ENCODE results near the gene TYW1. TPM values are rescaled to one million over a fixed set of nuclear protein-coding genes. Genes with fewer than 3 reads are reported as not detected.
"Not testable (repeated sequence)": the region's sequence is repeated elsewhere in the genome, so short reads cannot be mapped to it uniquely, and the experiment has no call there.

TYW1 gene
- total RNA-seq, 2 experiments from 2014 or later: 15.5 to 17.1 TPM

- H3K27ac Mint-ChIP-seq: no peak overlapping the region
- POLR2A ChIA-PET: no interaction called here
- no peaks in the 10 kb centered on the region for H3K4me1 Mint-ChIP-seq
- ATAC-seq (ENCODE audit: low read depth): no peak
- peaks cover 17% of the 10 kb centered on the region for H3K36me3 Mint-ChIP-seq
- H3K27me3 Mint-ChIP-seq: no peaks in the 10 kb centered on the region
- no peak for DNase-seq
- no peak overlapping the region for H3K4me3 Mint-ChIP-seq
- peaks cover 12% of the 10 kb centered on the region for H3K9me3 Mint-ChIP-seq
These were observed 255.4 kb downstream of the TYW1 start for GRCh38 chr7:67251986-67252558.

GRCh38 chr7:67255076-67255475 is 258.4 kb downstream of the TYW1 start:
- DNase-seq; H3K4me3 Mint-ChIP-seq; POLR2A ChIA-PET; H3K27ac Mint-ChIP-seq; H3K9me3 Mint-ChIP-seq; H3K4me1 Mint-ChIP-seq; ATAC-seq (ENCODE audit: low read depth); H3K27me3 Mint-ChIP-seq: not testable (repeated sequence)
- peaks cover 18% of the 10 kb centered on the region for H3K36me3 Mint-ChIP-seq

- DNase-seq; POLR2A ChIA-PET; H3K27me3 Mint-ChIP-seq; ATAC-seq (ENCODE audit: low read depth); H3K4me3 Mint-ChIP-seq; H3K9me3 Mint-ChIP-seq; H3K27ac Mint-ChIP-seq; H3K4me1 Mint-ChIP-seq: not testable (repeated sequence)
- peaks cover 23% of the 10 kb centered on the region for H3K36me3 Mint-ChIP-seq
These were observed 261.1 kb downstream of the TYW1 start for GRCh38 chr7:67257779-67258178.

- H3K36me3 Mint-ChIP-seq: peaks cover 24% of the 10 kb centered on the region
- H3K9me3 Mint-ChIP-seq; ATAC-seq (ENCODE audit: low read depth); H3K4me3 Mint-ChIP-seq; H3K27me3 Mint-ChIP-seq; DNase-seq; H3K27ac Mint-ChIP-seq; H3K4me1 Mint-ChIP-seq; POLR2A ChIA-PET: not testable (repeated sequence)
These were observed 262.7 kb downstream of the TYW1 start for GRCh38 chr7:67259363-67259762.

GRCh38 chr7:67260166-67260586 is 263.5 kb downstream of the TYW1 start:
- H3K4me1 Mint-ChIP-seq; DNase-seq; H3K4me3 Mint-ChIP-seq; H3K27ac Mint-ChIP-seq; ATAC-seq (ENCODE audit: low read depth); H3K27me3 Mint-ChIP-seq; POLR2A ChIA-PET; H3K9me3 Mint-ChIP-seq: not testable (repeated sequence)
- H3K36me3 Mint-ChIP-seq: peaks cover 25% of the 10 kb centered on the region

GRCh38 chr7:67264000-67264399 is 267.4 kb downstream of the TYW1 start:
- POLR2A ChIA-PET; H3K27ac Mint-ChIP-seq; ATAC-seq (ENCODE audit: low read depth); H3K9me3 Mint-ChIP-seq; DNase-seq; H3K27me3 Mint-ChIP-seq; H3K4me1 Mint-ChIP-seq; H3K4me3 Mint-ChIP-seq: not testable (repeated sequence)
- peaks cover 19% of the 10 kb centered on the region for H3K36me3 Mint-ChIP-seq

GRCh38 chr7:67266070-67266469 is 269.4 kb downstream of the TYW1 start:
- POLR2A ChIA-PET; H3K4me1 Mint-ChIP-seq; ATAC-seq (ENCODE audit: low read depth); H3K9me3 Mint-ChIP-seq; H3K27ac Mint-ChIP-seq; DNase-seq; H3K4me3 Mint-ChIP-seq; H3K27me3 Mint-ChIP-seq: not testable (repeated sequence)
- H3K36me3 Mint-ChIP-seq: peaks cover 16% of the 10 kb centered on the region

- no peak overlapping the region for H3K4me3 Mint-ChIP-seq
- no peaks in the 10 kb centered on the region for H3K27me3 Mint-ChIP-seq
- H3K4me1 Mint-ChIP-seq: no peaks in the 10 kb centered on the region
- peaks cover 9% of the 10 kb centered on the region for H3K36me3 Mint-ChIP-seq
- POLR2A ChIA-PET: interaction anchor here (1.1 kb wide), 1 partner anchor 393 kb away, joined by 3 read pairs; no protein-coding TSS in a partner anchor
- DNase-seq (no peak), ATAC-seq (ENCODE audit: low read depth) (no peak)
- no peak overlapping the region for H3K27ac Mint-ChIP-seq
- H3K9me3 Mint-ChIP-seq: no peaks in the 10 kb centered on the region
These were observed 271.3 kb downstream of the TYW1 start for GRCh38 chr7:67267914-67268313.

GRCh38 chr7:67269916-67270315 is 273.3 kb downstream of the TYW1 start:
- POLR2A ChIA-PET; H3K27me3 Mint-ChIP-seq; H3K4me1 Mint-ChIP-seq; H3K9me3 Mint-ChIP-seq; H3K27ac Mint-ChIP-seq; DNase-seq; H3K36me3 Mint-ChIP-seq; ATAC-seq (ENCODE audit: low read depth); H3K4me3 Mint-ChIP-seq: not testable (repeated sequence)

Small RNA genes within 50 kb of the gene (microRNA-seq; reads per million reads assigned to microRNA genes)
- gene MIR4650-1: not detected

Other genes with a start within 250 kb of the TYW1 start
- 10 to 100 TPM; 86.9 to 88.1 TPM for gene TMEM248, start 75.6 kb upstream of the TYW1 start, total RNA-seq
- gene SBDS, start 1.2 kb upstream of the TYW1 start, total RNA-seq: 10 to 100 TPM; 47.5 to 47.7 TPM